HUES48 (cell line): ENCODE measurements around the gene SDSL.

Source experiments
- H3K27ac ChIP-seq: one replicate; pipeline ENCODE4 v1.7.0; 2013; ENCODE audit warnings: low read depth, low read length, inconsistent platforms
- H3K27me3 ChIP-seq: 2 replicates; pipeline ENCODE4 v1.6.1; 2013; ENCODE audit warnings: mild to moderate bottlenecking, low read length; ENCODE audit not compliant: control insufficient read depth, insufficient read depth
- H3K36me3 ChIP-seq: 2 replicates; pipeline ENCODE4 v1.6.1; 2013; ENCODE audit warnings: low read length; ENCODE audit not compliant: control insufficient read depth, insufficient read depth
- H3K4me1 ChIP-seq: 2 replicates; pipeline ENCODE4 v1.6.1; 2013; ENCODE audit warnings: mild to moderate bottlenecking, low read length; ENCODE audit not compliant: control insufficient read depth, insufficient read depth
- H3K4me3 ChIP-seq: 2 replicates; pipeline ENCODE4 v1.5.1; 2013; ENCODE audit warnings: mild to moderate bottlenecking, low read depth, low read length
- H3K9ac ChIP-seq: 2 replicates; pipeline ENCODE4 v1.6.1; 2013; ENCODE audit warnings: mild to moderate bottlenecking, low read depth, low read length, moderate library complexity
- H3K9me3 ChIP-seq: 2 replicates; pipeline ENCODE4 v1.6.1; 2013; ENCODE audit warnings: low read length; ENCODE audit not compliant: control insufficient read depth, insufficient read depth

Gene SDSL

GRCh38 chr12:113464852-113465719, 42.9 kb downstream of the SDSL start:
- H3K4me3 ChIP-seq: peak overlapping the region; percentile 64
- peaks cover 4% of the 10 kb centered on the region; the same call in 1 of the 2 replicates for H3K36me3 ChIP-seq
- H3K27me3 ChIP-seq: peaks cover 97% of the 10 kb centered on the region
- H3K9me3 ChIP-seq: no peaks in the 10 kb centered on the region
- peaks cover 57% of the 10 kb centered on the region for H3K4me1 ChIP-seq
- no peak overlapping the region for H3K9ac ChIP-seq
- no peak overlapping the region for H3K27ac ChIP-seq

GRCh38 chr12:113465808-113466453, 43.8 kb downstream of the SDSL start:
- H3K27ac ChIP-seq: no peak overlapping the region
- H3K9me3 ChIP-seq: no peaks in the 10 kb centered on the region
- peaks cover 64% of the 10 kb centered on the region for H3K4me1 ChIP-seq
- H3K4me3 ChIP-seq: peak overlapping the region; percentile 64; the same call in 1 of the 2 replicates
- peaks cover 98% of the 10 kb centered on the region for H3K27me3 ChIP-seq
- H3K36me3 ChIP-seq: peaks cover 4% of the 10 kb centered on the region; the same call in 1 of the 2 replicates
- no peak overlapping the region for H3K9ac ChIP-seq

- H3K4me3 ChIP-seq: peak overlapping the region; percentile 64
- H3K27ac ChIP-seq: no peak overlapping the region
- peaks cover 100% of the 10 kb centered on the region for H3K27me3 ChIP-seq
- H3K9me3 ChIP-seq: no peaks in the 10 kb centered on the region
- H3K36me3 ChIP-seq: peaks cover 4% of the 10 kb centered on the region; the same call in 1 of the 2 replicates
- H3K4me1 ChIP-seq: peaks cover 67% of the 10 kb centered on the region
- H3K9ac ChIP-seq: no peak overlapping the region
These were observed 44.4 kb downstream of the SDSL start for GRCh38 chr12:113466454-113467141.

- peaks cover 4% of the 10 kb centered on the region; the same call in 1 of the 2 replicates for H3K36me3 ChIP-seq
- H3K27me3 ChIP-seq: peaks cover 100% of the 10 kb centered on the region
- no peak overlapping the region for H3K27ac ChIP-seq
- peak overlapping the region; percentile 64 for H3K4me3 ChIP-seq
- H3K4me1 ChIP-seq: peaks cover 67% of the 10 kb centered on the region
- H3K9me3 ChIP-seq: no peaks in the 10 kb centered on the region
- H3K9ac ChIP-seq: no peak overlapping the region
These were observed 44.9 kb downstream of the SDSL start for GRCh38 chr12:113467142-113467501.

- Histone ChIP-seq H3K9me3 (no peaks in the 10 kb centered on the region), H3K36me3 (peaks cover 4% of the 10 kb centered on the region; the same call in 1 of the 2 replicates), H3K9ac (no peak overlapping the region), H3K4me1 (peaks cover 67% of the 10 kb centered on the region), H3K27ac (no peak overlapping the region), H3K27me3 (peaks cover 100% of the 10 kb centered on the region), H3K4me3 (peak overlapping the region; percentile 64)
These were observed 45.6 kb downstream of the SDSL start for GRCh38 chr12:113467502-113468364.

GRCh38 chr12:113468365-113469223, 46.4 kb downstream of the SDSL start:
- H3K27me3 ChIP-seq: peaks cover 100% of the 10 kb centered on the region
- H3K9ac ChIP-seq: no peak overlapping the region
- H3K36me3 ChIP-seq: peaks cover 4% of the 10 kb centered on the region; the same call in 1 of the 2 replicates
- no peaks in the 10 kb centered on the region for H3K9me3 ChIP-seq
- H3K27ac ChIP-seq: no peak overlapping the region
- H3K4me1 ChIP-seq: peaks cover 70% of the 10 kb centered on the region
- H3K4me3 ChIP-seq: peak overlapping the region; percentile 64

GRCh38 chr12:113469224-113469948, 47.2 kb downstream of the SDSL start:
- Histone ChIP-seq H3K27me3 (peaks cover 100% of the 10 kb centered on the region), H3K27ac (no peak overlapping the region), H3K9ac (no peak overlapping the region), H3K4me1 (peaks cover 62% of the 10 kb centered on the region), H3K9me3 (no peaks in the 10 kb centered on the region), H3K36me3 (peaks cover 4% of the 10 kb centered on the region; the same call in 1 of the 2 replicates), H3K4me3 (peak overlapping the region; percentile 64)

- Histone ChIP-seq H3K27ac (no peak overlapping the region), H3K4me1 (peaks cover 61% of the 10 kb centered on the region), H3K27me3 (peaks cover 100% of the 10 kb centered on the region), H3K9me3 (no peaks in the 10 kb centered on the region), H3K4me3 (peak overlapping the region; percentile 64), H3K36me3 (peaks cover 4% of the 10 kb centered on the region; the same call in 1 of the 2 replicates), H3K9ac (no peak overlapping the region)
These were observed 48.0 kb downstream of the SDSL start for GRCh38 chr12:113469949-113470743.
